Panc1 (cell line): ENCODE measurements around the gene INPP5E. TPM values are rescaled to one million over a fixed set of nuclear protein-coding genes. Genes with fewer than 3 reads are reported as not detected.

Source experiments
- ATAC-seq: fragments of 200-7000 bp; cut with Tn5 transposase; 2 replicates; pipeline ENCODE4 v1.9.1; 2020; ENCODE audit warnings: mild to moderate bottlenecking, moderate library complexity
- BruUV-seq: library from RNA; stranded (reverse); fragments of 400-500 nt; replicated peaks from 2 replicates; lab custom pipeline; 2021; lab: Mats Ljungman, UMichigan
- CTCF ChIA-PET: fragments of 300-600 bp; sonication (Branson Sonifier 250); formaldehyde crosslinking; loops from one replicate; lab custom pipeline; 2022; ENCODE audit warnings: antibody characterized with exemption; lab: Charles Lee
- POLR2A ChIA-PET: fragments of 300-600 bp; sonication (Branson Sonifier 250); formaldehyde crosslinking; loops from one replicate; lab custom pipeline; 2022; ENCODE audit warnings: antibody characterized with exemption; lab: Charles Lee
- DNase-seq: peaks from one replicate; pipeline ENCODE4 v3.0.0-alpha.2; 2010; ENCODE audit warnings: low read depth, low spot score
- H3K27ac ChIP-seq: 2 replicates; pipeline ENCODE4 v1.5.1; 2011; ENCODE audit warnings: mild to moderate bottlenecking, low read length, inconsistent platforms
- H3K27me3 ChIP-seq: fragments of 200-500 bp; sonication (Bioruptor generic); 2 replicates; pipeline ENCODE4 v1.6.0; 2014; ENCODE audit warnings: low read length, inconsistent platforms; ENCODE audit not compliant: control insufficient read depth, insufficient read depth
- H3K36me3 ChIP-seq: fragments of 200-500 bp; sonication (Bioruptor generic); 2 replicates; pipeline ENCODE4 v1.5.1; 2014; ENCODE audit warnings: inconsistent platforms, mild to moderate bottlenecking, low read length, moderate library complexity; ENCODE audit not compliant: control insufficient read depth, insufficient read depth
- H3K4me1 ChIP-seq: 2 replicates; pipeline ENCODE4 v1.5.1; 2011; ENCODE audit warnings: inconsistent platforms, mild to moderate bottlenecking, low read length, moderate library complexity; ENCODE audit not compliant: control insufficient read depth, insufficient read depth
- H3K4me3 ChIP-seq, 2 experiments: 2 replicates each; pipeline ENCODE4 v1.5.1; 2011 to 2012; ENCODE audit warnings: low read depth in 2 of 2, low read length in 2 of 2, mild to moderate bottlenecking in 2 of 2, inconsistent platforms in 1 of 2, moderate library complexity in 1 of 2
- H3K9me3 ChIP-seq: fragments of 200-500 bp; sonication (Bioruptor generic); 2 replicates; pipeline ENCODE4 v1.5.1; 2014; ENCODE audit warnings: low read depth, mild to moderate bottlenecking, inconsistent platforms, low read length, moderate library complexity; ENCODE audit not compliant: control insufficient read depth, insufficient read depth
- CTCF ChIP-seq: fragments of 450-650 bp; IDR thresholded peaks from 2 replicates; pipeline ENCODE4 v1.5.1; 2017; ENCODE audit warnings: mild to moderate bottlenecking
- POLR2AphosphoS5 ChIP-seq: IDR thresholded peaks from 2 replicates; pipeline ENCODE4 v1.6.1; 2012; ENCODE audit warnings: mild to moderate bottlenecking, low read depth, low read length, moderate library complexity
- REST ChIP-seq, 2 experiments: IDR thresholded peaks; 2 replicates each; pipeline ENCODE4 v1.6.1; 2011 to 2012; ENCODE audit warnings: low read depth in 2 of 2, control low read depth in 1 of 2, low read length in 1 of 2, mild to moderate bottlenecking in 1 of 2, moderate library complexity in 1 of 2; ENCODE audit not compliant: insufficient read depth in 1 of 2
- SIN3A ChIP-seq: IDR thresholded peaks from 2 replicates; pipeline ENCODE4 v1.6.1; 2012; ENCODE audit warnings: low read depth, mild to moderate bottlenecking, low read length, moderate library complexity, borderline replicate concordance; ENCODE audit not compliant: insufficient read depth
- TCF7L2 ChIP-seq: IDR thresholded peaks from 2 replicates; pipeline ENCODE4 v1.6.1; 2011; ENCODE audit warnings: mild to moderate bottlenecking, low read depth, low read length, inconsistent platforms
- in situ Hi-C: cut with HindIII; loops from 2 replicates; pipeline ENCODE4 v1.10.0; 2016; ENCODE audit warnings: low sequenced_read_pairs, low pct_unique_long_range_greater_than_20kb
- intact Hi-C: fragments of 100-400 bp; cut with micrococcal nuclease; formaldehyde crosslinking; loops from one replicate; pipeline ENCODE4 v1.10.0; 2022; ENCODE audit not compliant: unreplicated experiment
- total RNA-seq: library from RNA; stranded (reverse); gene quantifications from one replicate; pipeline ENCODE4 v1.2.1, GENCODE V29; 2021; ENCODE audit not compliant: unreplicated experiment

INPP5E gene
- total RNA-seq, 1 experiment from 2014 or later, result 14.1 TPM

- Histone ChIP-seq H3K36me3 (no peaks in the 10 kb centered on the region), H3K4me1 (no peaks in the 10 kb centered on the region), H3K9me3 (no peaks in the 10 kb centered on the region), H3K4me3 (no peak overlapping the region), H3K27ac (no peak overlapping the region), H3K27me3 (no peaks in the 10 kb centered on the region)
- TSS peak; percentile 77 for BruUV-seq
- ChIA-PET POLR2A (interaction anchor here (0.6 to 1.3 kb wide), 2 partner anchors 8 to 518 kb away, joined by 6 to 8 read pairs; no protein-coding TSS in a partner anchor), CTCF (no interaction called here)
- DNase-seq (no peak), ATAC-seq (no peak)
- TF ChIP-seq SIN3A (no peak), TCF7L2 (no peak), CTCF (no peak), POLR2AphosphoS5 (no peak), REST (IDR thresholded peaks at IDR 0.05; ENCODE audit: insufficient read depth in 1 of 2, low read depth in 2 of 2, low read length in 1 of 2) (no peak)
- intact Hi-C loops (no loop called here), in situ Hi-C loops (no loop called here)
Observed at GRCh38 chr9:136386018-136386417, 53.6 kb downstream of the INPP5E start.

- Histone ChIP-seq H3K36me3 (no peaks in the 10 kb centered on the region), H3K27me3 (no peaks in the 10 kb centered on the region), H3K9me3 (no peaks in the 10 kb centered on the region), H3K4me1 (no peaks in the 10 kb centered on the region), H3K27ac (no peak overlapping the region), H3K4me3 (no peak overlapping the region)
- no TSS peak for BruUV-seq
- ATAC-seq (no peak), DNase-seq (no peak)
- ChIA-PET POLR2A (no interaction called here), CTCF (no interaction called here)
- TF ChIP-seq TCF7L2, result no peak
- in situ Hi-C loops, result no loop called here
- intact Hi-C loops, result no loop called here
Observed at GRCh38 chr9:136385015-136385414, 54.6 kb downstream of the INPP5E start.

GRCh38 chr9:136383436-136383835, 56.2 kb downstream of the INPP5E start:
- Histone ChIP-seq H3K27ac (no peak overlapping the region), H3K36me3 (no peaks in the 10 kb centered on the region), H3K4me1 (no peaks in the 10 kb centered on the region), H3K27me3 (no peaks in the 10 kb centered on the region), H3K4me3 (no peak overlapping the region), H3K9me3 (no peaks in the 10 kb centered on the region)
- DNase-seq (no peak), ATAC-seq (0 out of 2 replicates have a peak, but pooled peaks have one; percentile 36)
- in situ Hi-C loops (no loop called here), intact Hi-C loops (no loop called here)
- no peak for TF ChIP-seq SIN3A
- no peak for TF ChIP-seq POLR2AphosphoS5
- no peak for TF ChIP-seq TCF7L2
- no peak for TF ChIP-seq REST (IDR thresholded peaks at IDR 0.05; ENCODE audit: insufficient read depth in 1 of 2, low read depth in 2 of 2, low read length in 1 of 2)
- no peak for TF ChIP-seq CTCF
- BruUV-seq, result no TSS peak
- POLR2A ChIA-PET, result no interaction called here
- CTCF ChIA-PET, result no interaction called here
